ENCODE data around the gene MORN1.

MORN1 gene

GRCh38 chr1:2341706-2342383, 49.5 kb downstream of the MORN1 start:
- Histone ChIP-seq H2BK5ac (ENCODE audit: low read depth, low read length, poor library complexity, severe bottlenecking) (no peak overlapping the region), H2AK5ac (ENCODE audit: low read length, severe bottlenecking) (no peak overlapping the region), H3K14ac (ENCODE audit: low read length in 2 of 2) (no peak overlapping the region), H3K4ac (ENCODE audit: low read depth in 1 of 2, low read length in 2 of 2) (no peak overlapping the region), H3K36me3 (ENCODE audit: control insufficient read depth in 1 of 2, insufficient read depth in 2 of 2, low read depth in 1 of 2, low read length in 2 of 2) (peaks cover 0 to 3% of the 10 kb centered on the region in 2 experiments), H3K9ac (ENCODE audit: low read length) (no peak overlapping the region), H3K4me3 (ENCODE audit: insufficient read depth in 1 of 2, low read depth in 1 of 2, low read length in 2 of 2) (no peak overlapping the region), H3K23ac (ENCODE audit: low read length in 2 of 2) (no peak overlapping the region), H3K27ac (ENCODE audit: low read length, poor library complexity, severe bottlenecking) (no peak overlapping the region), H3K27me3 (ENCODE audit: control insufficient read depth in 1 of 2, insufficient read depth in 1 of 2, low read length in 2 of 2) (peaks cover 2 to 7% of the 10 kb centered on the region in 2 experiments), H2AFZ (ENCODE audit: low read depth, low read length) (no peak overlapping the region), H3K18ac (ENCODE audit: low read depth in 1 of 2, low read length in 2 of 2) (no peak overlapping the region), H3K79me1 (replicated peaks; ENCODE audit: low read length, poor library complexity, severe bottlenecking) (no peaks in the 10 kb centered on the region), H4K91ac (ENCODE audit: low read length) (no peak overlapping the region), H3K4me1 (ENCODE audit: control insufficient read depth, insufficient read depth, low read depth, low read length) (peaks cover 1% of the 10 kb centered on the region), H2BK15ac (ENCODE audit: low read depth, poor library complexity, severe bottlenecking) (no peak overlapping the region), H3K4me2 (ENCODE audit: low read length, poor library complexity, severe bottlenecking) (no peak overlapping the region), H2BK12ac (ENCODE audit: low read length in 2 of 2) (no peak overlapping the region), H3K9me3 (ENCODE audit: control insufficient read depth, low read length) (no peaks in the 10 kb centered on the region), H4K8ac (ENCODE audit: low read length) (no peak overlapping the region), H2BK120ac (ENCODE audit: low read depth, low read length) (no peak overlapping the region)
- WGBS, result 90% methylated on average over 29 of the region's 29 CpGs
- DNase-seq, result no peak

- no peak overlapping the region for H3K4me2 ChIP-seq (ENCODE audit: low read length, poor library complexity, severe bottlenecking)
- no peak overlapping the region for H4K91ac ChIP-seq (ENCODE audit: low read length)
- no peak overlapping the region for H2AK5ac ChIP-seq (ENCODE audit: low read length, severe bottlenecking)
- H2BK12ac ChIP-seq (ENCODE audit: low read length in 2 of 2), result no peak overlapping the region
- H2BK120ac ChIP-seq (ENCODE audit: low read depth, low read length), result no peak overlapping the region
- no peaks in the 10 kb centered on the region for H3K79me1 ChIP-seq (replicated peaks; ENCODE audit: low read length, poor library complexity, severe bottlenecking)
- no peak overlapping the region for H3K27ac ChIP-seq (ENCODE audit: low read length, poor library complexity, severe bottlenecking)
- DNase-seq, result no peak
- peaks cover 0 to 7% of the 10 kb centered on the region in 2 experiments for H3K27me3 ChIP-seq (ENCODE audit: control insufficient read depth in 1 of 2, insufficient read depth in 1 of 2, low read length in 2 of 2)
- no peak overlapping the region for H3K9ac ChIP-seq (ENCODE audit: low read length)
- peak overlapping the region in 1 of 2 experiments; percentile 26 for H3K4me3 ChIP-seq (ENCODE audit: insufficient read depth in 1 of 2, low read depth in 1 of 2, low read length in 2 of 2)
- H3K4me1 ChIP-seq (ENCODE audit: control insufficient read depth, insufficient read depth, low read depth, low read length), result peaks cover 1% of the 10 kb centered on the region
- H2BK5ac ChIP-seq (ENCODE audit: low read depth, low read length, poor library complexity, severe bottlenecking), result no peak overlapping the region
- 92% methylated on average over 14 of the region's 14 CpGs for WGBS
- H3K23ac ChIP-seq (ENCODE audit: low read length in 2 of 2), result no peak overlapping the region
- no peak overlapping the region for H2AFZ ChIP-seq (ENCODE audit: low read depth, low read length)
- no peak overlapping the region for H4K8ac ChIP-seq (ENCODE audit: low read length)
- no peak overlapping the region for H2BK15ac ChIP-seq (ENCODE audit: low read depth, poor library complexity, severe bottlenecking)
- H3K18ac ChIP-seq (ENCODE audit: low read depth in 1 of 2, low read length in 2 of 2), result no peak overlapping the region
- H3K4ac ChIP-seq (ENCODE audit: low read depth in 1 of 2, low read length in 2 of 2), result no peak overlapping the region
- H3K9me3 ChIP-seq (ENCODE audit: control insufficient read depth, low read length), result no peaks in the 10 kb centered on the region
- H3K36me3 ChIP-seq (ENCODE audit: control insufficient read depth in 1 of 2, insufficient read depth in 2 of 2, low read depth in 1 of 2, low read length in 2 of 2), result peaks cover 0 to 3% of the 10 kb centered on the region in 2 experiments
- H3K14ac ChIP-seq (ENCODE audit: low read length in 2 of 2), result no peak overlapping the region
These were observed 50.5 kb downstream of the MORN1 start for GRCh38 chr1:2340918-2341254.

- Histone ChIP-seq H2BK12ac (ENCODE audit: low read length in 2 of 2) (no peak overlapping the region), H3K36me3 (ENCODE audit: control insufficient read depth in 1 of 2, insufficient read depth in 2 of 2, low read depth in 1 of 2, low read length in 2 of 2) (peaks cover 0 to 3% of the 10 kb centered on the region in 2 experiments), H4K8ac (ENCODE audit: low read length) (no peak overlapping the region), H2AK5ac (ENCODE audit: low read length, severe bottlenecking) (no peak overlapping the region), H2BK15ac (ENCODE audit: low read depth, poor library complexity, severe bottlenecking) (no peak overlapping the region), H4K91ac (ENCODE audit: low read length) (no peak overlapping the region), H2AFZ (ENCODE audit: low read depth, low read length) (no peak overlapping the region), H2BK5ac (ENCODE audit: low read depth, low read length, poor library complexity, severe bottlenecking) (no peak overlapping the region), H3K4ac (ENCODE audit: low read depth in 1 of 2, low read length in 2 of 2) (no peak overlapping the region), H3K18ac (ENCODE audit: low read depth in 1 of 2, low read length in 2 of 2) (no peak overlapping the region), H3K4me2 (ENCODE audit: low read length, poor library complexity, severe bottlenecking) (no peak overlapping the region), H3K14ac (ENCODE audit: low read length in 2 of 2) (no peak overlapping the region), H3K23ac (ENCODE audit: low read length in 2 of 2) (no peak overlapping the region), H3K27me3 (ENCODE audit: control insufficient read depth in 1 of 2, insufficient read depth in 1 of 2, low read length in 2 of 2) (peaks cover 0 to 7% of the 10 kb centered on the region in 2 experiments), H3K9ac (ENCODE audit: low read length) (no peak overlapping the region), H3K9me3 (ENCODE audit: control insufficient read depth, low read length) (no peaks in the 10 kb centered on the region), H2BK120ac (ENCODE audit: low read depth, low read length) (no peak overlapping the region), H3K4me1 (ENCODE audit: control insufficient read depth, insufficient read depth, low read depth, low read length) (peaks cover 1% of the 10 kb centered on the region), H3K27ac (ENCODE audit: low read length, poor library complexity, severe bottlenecking) (no peak overlapping the region), H3K79me1 (replicated peaks; ENCODE audit: low read length, poor library complexity, severe bottlenecking) (no peaks in the 10 kb centered on the region), H3K4me3 (ENCODE audit: insufficient read depth in 1 of 2, low read depth in 1 of 2, low read length in 2 of 2) (no peak overlapping the region)
- DNase-seq, result no peak
- WGBS, result 87% methylated on average over 24 of the region's 24 CpGs
These were observed 51.1 kb downstream of the MORN1 start for GRCh38 chr1:2340086-2340917.
